HEK293T (cell line): ENCODE data around the gene TIMP4.

ENCODE experiments used
- BHLHE40 ChIP-seq: fragments of 450-650 bp; IDR thresholded peaks from 2 replicates; pipeline ENCODE4 v1.6.1; 2016; ENCODE audit warnings: mild to moderate bottlenecking, moderate library complexity, borderline replicate concordance
- CTBP1 ChIP-seq: fragments of 450-650 bp; IDR thresholded peaks from 2 replicates; pipeline ENCODE4 v1.6.1; 2016; ENCODE audit warnings: borderline replicate concordance
- FOXA1 ChIP-seq: fragments of 450-650 bp; IDR thresholded peaks from 2 replicates; pipeline ENCODE4 v1.6.1; 2016; ENCODE audit warnings: mild to moderate bottlenecking
- SUZ12 ChIP-seq: fragments of 450-650 bp; IDR thresholded peaks from 2 replicates; pipeline ENCODE4 v1.6.1; 2016; ENCODE audit warnings: mild to moderate bottlenecking

- TF ChIP-seq CTBP1 (no peak), SUZ12 (no peak), FOXA1 (no peak), BHLHE40 (no peak)
These were observed 11.5 kb upstream of the TIMP4 start for GRCh38 chr3:12170207-12170606.
